ENCODE results near the gene MAPKAPK3.

MAPKAPK3 gene

DNA sequence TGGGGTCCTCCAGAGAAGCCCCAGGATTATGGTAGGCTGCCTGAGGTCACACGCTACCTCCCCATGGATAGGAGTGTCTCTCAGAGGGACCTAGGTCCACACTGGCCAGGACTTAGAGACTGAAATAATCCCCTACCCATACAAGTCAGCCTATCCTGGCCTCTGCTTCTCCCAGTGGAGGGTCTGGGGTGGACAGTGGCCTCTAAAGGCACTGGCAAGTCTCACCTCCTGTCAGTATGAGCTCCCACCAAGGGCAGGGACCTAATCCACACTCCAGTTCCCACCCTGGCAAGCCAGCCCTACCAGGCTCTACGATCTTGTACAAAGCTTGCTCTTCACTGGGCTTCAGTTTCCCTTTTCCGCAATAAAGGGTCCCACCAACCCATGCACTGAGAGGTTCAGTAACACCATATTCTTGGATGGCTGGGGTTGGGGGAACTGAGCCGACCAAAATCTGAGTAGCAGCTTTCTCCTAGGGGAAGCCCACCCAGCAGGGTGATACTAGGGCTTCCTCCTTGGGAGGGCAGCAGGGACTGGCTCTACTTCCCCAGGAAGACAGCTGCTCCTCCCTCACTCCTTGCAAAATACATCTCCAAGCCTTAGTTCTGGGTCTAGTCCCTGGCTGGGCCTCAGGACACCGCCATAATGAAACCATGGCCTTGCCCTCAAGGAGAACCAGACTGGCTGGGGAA lies 7.7 kb upstream of the MAPKAPK3 start:
- peak; percentile 75 for DNase-seq

DNA sequence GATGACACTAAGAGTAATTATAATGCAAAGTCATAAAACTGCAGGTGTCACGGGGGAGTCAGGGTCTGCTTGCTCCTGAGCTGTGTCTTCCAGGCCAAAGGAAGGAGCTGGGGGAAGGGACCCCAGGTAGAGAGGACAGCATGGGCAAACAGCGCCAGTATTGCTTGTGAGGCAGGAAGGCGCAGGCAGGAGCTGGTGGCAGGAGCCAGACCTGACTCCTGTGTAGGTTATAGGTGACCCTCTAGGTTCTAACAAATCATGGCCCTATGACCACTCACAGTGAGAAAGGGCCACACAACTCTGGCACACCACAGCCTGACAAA lies 7.2 kb upstream of the MAPKAPK3 start:
- peak; percentile 77 for DNase-seq

DNA sequence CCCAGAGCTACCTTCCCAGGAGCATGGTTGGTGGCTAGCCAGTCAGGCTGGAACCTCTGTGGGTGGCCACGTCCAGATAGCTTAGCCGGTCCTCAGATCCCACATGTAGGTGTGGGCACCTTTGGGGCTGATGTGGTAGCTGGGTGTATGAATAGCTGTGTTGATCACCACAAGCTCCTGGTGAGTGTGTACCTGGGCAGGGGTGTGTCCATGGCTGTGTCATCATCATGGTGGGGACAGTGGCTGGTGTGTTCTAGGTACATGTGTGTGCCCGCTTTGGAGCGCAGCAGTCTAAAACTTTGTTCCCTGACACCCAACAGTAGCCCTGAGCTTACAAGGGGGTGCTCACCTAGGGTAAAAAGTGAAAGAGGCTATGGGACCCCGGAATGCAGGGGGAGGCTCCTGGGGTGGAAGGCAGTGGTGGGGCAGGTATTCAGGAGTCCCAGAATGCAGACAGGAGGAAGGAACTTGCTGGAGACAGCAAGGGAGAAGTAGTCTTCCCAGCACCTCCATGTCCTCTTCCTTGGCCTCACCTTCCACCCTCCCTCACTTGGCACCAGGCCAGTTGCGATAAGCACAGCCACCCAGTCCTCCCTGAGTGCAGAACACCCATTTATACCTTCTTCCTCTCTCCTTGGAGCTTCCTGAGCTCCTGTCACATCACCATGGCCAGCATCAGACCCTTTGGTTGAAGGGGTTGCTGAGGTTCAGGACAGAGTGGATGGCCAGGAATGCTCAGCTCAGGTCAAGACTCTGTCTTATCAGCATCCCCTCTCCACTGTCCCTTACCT lies 6.6 kb upstream of the MAPKAPK3 start:
- DNase-seq = peak; percentile 80

DNA sequence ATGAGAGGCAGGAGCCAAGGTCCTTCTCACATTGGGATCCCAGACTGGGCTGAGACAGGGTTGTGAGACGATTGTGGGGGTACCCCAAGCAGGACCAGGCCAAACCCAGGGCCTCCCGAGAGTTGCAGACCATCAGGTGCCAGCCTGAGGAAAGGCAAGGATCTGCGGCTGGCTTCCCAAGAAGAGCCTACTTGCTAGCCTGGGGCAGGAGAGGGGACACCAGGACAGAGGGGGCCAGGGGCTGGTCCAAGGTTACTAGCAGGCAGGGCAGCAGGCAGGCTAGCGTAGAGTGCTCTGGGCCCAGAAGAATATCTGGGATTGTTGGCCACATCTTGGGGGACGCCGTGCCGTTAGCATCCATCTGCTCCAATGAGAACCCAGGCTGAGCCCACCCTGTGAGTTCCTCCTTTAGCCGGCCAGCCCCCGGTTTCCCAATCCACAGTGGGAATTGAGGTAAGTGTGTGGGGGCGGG lies 5.9 kb upstream of the MAPKAPK3 start:
- peak; percentile 73 for DNase-seq

DNA sequence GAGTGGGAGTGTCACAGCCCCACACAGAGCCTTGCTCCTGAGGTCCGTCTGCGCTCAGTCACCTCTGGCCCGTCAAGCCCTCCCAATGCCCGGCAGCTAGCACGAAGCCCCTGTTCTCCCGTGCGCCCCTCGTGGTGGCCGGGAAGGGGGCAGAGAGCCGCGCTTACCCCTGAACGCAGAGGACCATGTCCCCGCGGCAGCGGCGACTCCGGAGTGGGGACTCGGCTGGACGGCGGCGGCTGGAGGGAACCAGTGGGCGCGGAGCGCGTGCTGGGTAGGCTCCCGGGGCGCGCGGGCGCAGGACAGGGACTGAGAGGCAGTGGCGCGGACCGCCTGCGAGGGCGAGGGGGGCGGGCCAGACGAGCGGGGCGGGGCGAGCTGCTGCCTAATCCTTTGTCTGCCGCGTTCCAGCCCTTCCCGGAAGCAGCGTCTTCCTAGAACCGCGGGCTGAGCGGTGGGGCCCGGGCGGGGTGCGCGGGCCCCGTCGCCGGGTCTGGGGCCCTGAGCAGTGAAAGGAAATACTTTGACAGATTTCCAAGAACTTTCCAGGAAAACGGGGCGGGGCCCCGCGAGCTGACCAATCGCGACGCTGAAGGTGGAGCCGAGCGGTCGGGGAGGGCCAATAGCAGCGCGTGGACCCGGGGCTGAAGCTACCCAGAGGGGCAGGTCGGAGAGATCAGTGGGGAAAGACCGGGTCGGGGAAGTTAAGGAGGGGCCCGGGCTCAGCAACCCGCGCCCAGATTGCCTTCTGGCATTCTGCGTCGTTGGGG lies 5.3 kb upstream of the MAPKAPK3 start, which contains the start of gene CISH:
TSS of gene CISH (minus strand) at position 311 of the 770 bp plus-strand sequence. CDS start at position 187, 124 bp downstream.
- peak; percentile 99 for DNase-seq

DNA sequence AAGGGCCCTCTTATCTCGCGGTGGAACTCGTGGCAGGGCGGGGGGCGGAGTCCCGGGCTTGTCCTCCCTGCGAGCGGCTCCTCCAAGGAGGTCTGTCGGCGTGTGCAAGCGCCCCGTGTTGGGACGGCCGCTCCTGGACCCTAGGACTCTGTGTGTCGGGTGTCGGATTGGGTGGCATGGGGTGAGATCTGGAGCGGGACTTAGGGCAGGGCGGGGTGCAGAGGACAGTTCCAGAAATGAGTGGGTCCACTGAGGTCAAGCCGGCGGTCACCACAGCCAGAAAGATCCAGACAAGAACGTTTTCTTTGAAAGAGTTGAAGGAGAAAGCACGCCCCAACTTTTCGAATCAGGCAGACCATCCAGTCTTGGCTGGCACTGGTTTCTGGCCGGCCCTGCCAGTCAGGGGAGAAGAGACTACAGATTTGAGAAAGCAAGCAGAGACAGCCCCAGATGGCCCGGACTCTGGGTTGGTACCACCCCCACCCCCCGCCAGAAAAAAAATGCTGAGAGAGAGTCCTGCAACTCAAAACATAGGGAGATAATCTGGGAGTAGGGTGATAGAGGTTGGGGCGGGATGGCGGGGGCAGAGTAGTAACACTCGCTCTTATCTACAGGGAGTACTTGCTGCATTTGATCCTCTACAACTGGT lies 4.6 kb upstream of the MAPKAPK3 start:
- no peak for DNase-seq

DNA sequence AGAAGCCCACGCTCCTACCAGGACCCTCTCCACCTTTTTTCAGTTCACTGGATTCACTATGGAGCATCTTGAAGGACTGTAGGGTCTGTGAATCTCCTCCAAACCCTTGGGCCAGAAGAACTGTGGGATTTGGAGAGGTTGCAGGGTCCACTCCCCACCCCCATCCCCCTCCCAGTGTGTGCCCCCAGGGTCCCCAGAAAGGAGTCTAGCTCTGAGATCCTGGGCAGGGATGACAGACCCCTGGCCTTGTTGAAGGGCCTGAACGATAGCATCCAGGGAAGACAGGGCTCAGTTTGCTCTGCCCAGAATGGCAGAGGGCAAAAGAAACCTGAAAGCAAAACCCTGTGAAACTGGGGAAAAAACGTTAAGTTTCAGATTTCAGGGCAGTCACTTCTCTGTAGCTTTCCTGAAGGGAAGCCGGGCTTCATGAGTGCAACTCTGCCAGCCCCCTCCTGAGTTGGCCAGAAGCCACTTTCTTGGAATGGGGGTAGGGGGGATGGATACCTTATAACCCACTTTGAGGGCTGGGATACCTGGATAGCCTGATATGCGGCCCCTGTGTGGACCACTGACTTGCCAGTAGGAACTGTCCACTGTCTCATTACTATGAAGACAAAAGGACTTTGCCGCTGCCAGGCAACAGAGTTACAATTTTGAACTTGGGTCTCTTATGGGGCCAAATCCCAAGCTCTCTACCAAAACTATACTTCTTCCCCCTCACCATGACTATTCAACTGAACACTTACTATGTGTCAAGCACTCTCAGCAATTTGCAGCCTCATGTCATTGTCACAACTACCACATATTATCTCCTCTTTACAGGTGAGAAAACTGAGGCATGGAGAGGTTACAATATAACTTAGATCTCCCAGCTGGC lies 3.7 kb upstream of the MAPKAPK3 start:
- peak; percentile 70 for DNase-seq

DNA sequence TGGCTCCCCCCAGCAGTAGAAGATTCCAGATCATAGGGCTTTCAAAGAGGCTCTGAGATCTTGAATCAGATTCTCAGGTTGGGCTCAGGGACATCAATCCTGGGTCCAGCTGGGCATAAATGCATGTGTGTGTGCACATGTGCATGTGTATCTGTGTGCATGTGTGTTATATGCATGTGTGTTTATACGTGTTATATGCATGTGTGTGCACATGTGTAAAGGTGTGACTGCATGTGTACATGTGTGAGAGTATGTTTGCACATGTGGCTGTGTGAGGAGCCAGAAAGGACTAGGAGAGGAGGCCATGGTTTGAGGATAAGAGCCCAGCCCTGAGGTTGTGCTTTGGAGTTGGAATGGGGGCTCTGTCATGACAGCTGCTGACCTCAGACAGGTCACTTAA lies 1.8 kb upstream of the MAPKAPK3 start:
- DNase-seq = no peak

DNA sequence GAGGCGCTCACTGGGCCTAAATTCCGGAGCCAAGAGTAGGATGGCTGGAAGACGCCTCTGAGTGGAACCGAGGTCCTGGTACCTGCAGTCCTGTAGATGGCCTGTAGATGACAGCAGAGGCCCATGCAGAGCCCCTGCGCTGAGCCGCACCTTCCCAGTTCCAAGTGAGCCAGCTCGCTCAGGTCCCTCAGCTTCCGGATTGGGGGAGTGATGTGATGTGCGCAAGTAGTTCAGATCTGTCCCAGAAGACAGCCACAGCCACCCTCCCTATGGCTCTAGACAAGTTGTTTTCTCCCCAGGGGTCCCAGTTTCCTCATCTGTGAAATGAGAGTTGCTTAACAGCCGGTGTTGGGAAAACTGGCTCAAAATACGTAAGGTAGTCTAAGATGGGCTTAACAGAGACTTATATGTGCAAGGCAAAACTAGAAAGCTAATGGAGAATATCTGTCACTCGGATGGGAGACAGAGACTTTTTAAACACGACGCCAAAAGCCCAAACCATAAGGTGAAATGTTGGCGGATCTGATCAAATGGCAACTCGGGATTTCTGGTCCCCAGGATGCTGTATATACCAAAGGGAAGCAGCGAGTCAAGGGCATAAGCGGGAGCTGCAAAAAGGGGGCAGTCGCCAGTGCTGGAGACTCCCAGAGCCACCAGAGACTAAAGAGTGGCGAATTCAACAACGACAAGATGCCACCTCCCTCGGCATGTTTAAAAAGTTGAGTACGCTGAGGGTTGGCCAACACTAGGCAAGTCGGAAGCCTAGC lies 765 bp upstream of the MAPKAPK3 start:
- peak; percentile 87 for DNase-seq

DNA sequence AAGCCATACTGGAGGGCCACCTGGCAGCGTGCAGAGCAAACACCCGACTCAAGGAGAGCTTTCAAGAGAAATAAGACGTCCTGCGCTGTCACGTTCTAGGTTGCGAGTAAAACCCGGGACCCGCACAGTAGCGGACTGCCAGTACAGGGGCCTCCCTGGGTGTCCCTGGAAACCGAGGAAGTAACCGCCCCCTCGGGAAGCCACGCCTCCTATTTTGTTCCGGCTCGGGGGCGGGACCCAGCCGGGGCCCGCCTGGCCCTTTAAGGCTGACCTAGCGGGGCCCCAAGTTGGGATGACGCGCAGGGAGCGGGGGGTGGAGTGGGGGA lies 218 bp upstream of the MAPKAPK3 start:
- peak; percentile 97 for DNase-seq

DNA sequence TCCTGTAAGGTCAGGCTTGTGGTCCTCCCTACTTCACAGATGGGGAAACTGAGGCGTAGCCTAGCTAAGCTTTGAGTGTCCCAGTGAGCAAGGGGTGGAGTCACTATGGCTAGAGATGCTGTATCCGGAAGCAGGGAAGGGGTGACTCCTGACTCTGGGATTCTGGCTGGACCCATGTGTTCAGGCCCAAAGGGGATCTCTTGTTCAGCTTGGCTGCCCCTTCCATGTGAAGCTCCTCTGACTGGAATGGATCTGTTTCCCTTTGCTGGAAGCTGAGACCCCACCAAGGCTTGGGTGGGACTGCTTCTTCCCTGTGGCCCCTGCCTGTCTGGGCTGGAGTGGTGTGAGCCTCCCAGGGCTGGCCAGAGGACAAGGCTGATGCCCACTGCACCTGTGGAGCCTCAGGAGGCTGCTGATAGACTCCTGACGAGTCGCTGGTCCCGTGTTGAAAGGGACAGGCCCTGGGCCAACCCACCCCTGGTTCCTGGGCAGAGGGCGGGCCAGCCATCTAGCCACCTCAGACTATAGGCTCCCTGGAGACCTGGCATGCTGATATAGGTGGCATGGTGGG lies 1.0 kb downstream of the MAPKAPK3 start:
- DNase-seq = no peak

DNA sequence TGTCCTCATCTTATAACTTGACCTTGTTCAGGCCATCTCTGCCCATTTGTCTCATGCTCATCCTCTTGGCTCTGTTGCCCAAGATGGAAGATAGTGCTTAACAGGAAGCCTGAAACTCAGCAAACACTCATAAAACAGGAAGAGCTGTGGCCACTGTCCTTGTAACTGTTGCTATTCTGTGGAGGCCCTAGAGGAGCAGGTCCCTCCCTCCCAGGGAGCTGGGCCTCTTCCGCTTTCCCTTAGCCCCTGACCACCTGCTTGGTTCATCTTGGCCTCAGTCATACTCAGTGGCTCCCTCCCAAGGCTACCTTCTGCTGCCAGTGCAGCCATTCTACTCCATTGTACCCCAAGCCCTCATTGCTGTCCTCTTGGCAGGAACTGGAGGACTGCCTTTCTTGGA lies 3.5 kb downstream of the MAPKAPK3 start:
- DNase-seq = no peak

DNA sequence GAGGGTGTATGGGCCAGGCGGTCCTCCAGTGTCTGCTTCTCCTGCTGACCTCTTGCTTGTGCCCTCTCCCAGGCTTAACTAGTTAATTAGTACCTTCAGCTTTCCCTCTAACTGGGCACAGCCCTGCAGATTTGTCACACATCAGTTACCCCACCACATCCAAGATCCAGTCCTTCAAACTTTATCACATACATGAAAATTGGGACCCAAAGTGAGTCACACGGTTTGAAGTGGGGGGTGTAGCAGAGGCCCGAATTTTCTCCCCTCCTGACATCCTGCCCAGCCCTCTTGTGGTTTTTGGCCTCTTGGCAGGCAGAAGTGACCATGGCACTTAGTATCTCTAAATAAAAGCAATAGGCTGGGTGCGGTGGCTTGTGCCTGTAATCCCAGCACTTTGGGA lies 3.9 kb downstream of the MAPKAPK3 start:
- no peak for DNase-seq

DNA sequence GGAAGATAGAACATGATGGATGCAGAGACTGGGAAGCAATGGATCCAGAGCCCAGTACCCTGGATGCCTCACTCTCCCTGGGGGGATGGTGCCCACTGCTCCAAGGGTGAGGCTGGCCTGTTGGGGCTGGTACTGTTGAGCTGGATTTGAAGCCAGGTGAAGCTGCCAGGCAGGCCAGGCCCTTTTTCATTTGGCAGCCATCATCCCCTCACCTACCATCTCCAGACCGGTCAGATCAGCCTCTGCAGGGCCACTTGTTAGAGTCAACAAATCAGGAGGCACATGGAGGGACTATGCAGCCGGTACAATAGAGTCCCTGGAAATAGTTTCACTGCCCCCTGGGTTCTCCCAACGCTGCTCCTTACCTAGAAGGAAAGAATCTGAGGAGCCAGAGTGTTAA lies 5.9 kb downstream of the MAPKAPK3 start:
- DNase-seq = no peak

DNA sequence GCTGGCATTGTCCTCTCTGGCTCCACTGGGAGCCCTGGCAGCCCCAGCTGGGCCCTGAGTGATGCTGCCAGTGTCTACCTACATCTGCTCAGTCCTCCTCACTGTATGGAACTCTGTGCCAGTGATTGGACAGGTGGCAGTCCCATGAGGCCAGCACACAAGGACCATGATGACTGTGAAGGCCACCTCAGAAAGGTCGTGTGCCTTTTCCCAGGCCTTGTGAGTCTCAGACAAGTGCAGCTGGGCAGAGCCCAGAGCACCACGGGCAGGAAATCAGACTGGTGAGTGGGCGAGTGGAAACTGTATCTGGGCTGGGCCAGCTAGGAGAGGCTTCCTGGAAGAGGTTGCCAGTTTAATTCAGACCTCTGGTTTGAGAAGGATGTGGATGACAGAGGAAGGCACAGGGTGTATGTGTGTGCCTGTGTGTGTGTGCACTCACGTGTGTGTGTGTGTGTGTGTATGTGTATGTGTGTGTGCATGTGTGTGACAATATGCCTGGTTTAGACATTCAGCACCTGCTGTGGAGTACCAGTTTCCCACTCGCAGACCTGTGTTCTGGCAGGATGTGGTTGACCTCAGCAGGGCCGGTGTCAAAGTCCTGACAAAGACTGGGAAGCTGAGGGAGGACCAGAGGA lies 7.0 kb downstream of the MAPKAPK3 start:
- DNase-seq = peak; percentile 83

DNA sequence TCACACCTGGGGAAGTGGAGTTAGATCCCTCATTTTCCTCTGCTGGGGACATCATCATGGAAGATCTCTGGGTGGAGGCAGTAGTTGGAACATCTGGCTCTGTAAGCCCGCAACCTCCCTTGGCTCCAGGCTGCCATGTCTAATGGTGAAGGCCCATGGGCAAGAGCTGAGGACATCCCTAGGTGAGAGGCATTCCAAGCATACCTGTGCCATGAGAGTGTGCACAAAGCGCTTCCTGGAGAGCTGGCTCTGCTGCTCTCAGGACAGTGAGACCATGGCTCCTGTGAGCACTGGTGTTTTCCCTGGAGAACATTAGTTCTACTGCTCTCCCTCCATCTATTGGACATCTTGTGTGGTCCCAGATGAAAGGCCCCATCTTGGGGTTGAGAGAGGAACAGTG lies 7.7 kb downstream of the MAPKAPK3 start:
- no peak for DNase-seq

DNA sequence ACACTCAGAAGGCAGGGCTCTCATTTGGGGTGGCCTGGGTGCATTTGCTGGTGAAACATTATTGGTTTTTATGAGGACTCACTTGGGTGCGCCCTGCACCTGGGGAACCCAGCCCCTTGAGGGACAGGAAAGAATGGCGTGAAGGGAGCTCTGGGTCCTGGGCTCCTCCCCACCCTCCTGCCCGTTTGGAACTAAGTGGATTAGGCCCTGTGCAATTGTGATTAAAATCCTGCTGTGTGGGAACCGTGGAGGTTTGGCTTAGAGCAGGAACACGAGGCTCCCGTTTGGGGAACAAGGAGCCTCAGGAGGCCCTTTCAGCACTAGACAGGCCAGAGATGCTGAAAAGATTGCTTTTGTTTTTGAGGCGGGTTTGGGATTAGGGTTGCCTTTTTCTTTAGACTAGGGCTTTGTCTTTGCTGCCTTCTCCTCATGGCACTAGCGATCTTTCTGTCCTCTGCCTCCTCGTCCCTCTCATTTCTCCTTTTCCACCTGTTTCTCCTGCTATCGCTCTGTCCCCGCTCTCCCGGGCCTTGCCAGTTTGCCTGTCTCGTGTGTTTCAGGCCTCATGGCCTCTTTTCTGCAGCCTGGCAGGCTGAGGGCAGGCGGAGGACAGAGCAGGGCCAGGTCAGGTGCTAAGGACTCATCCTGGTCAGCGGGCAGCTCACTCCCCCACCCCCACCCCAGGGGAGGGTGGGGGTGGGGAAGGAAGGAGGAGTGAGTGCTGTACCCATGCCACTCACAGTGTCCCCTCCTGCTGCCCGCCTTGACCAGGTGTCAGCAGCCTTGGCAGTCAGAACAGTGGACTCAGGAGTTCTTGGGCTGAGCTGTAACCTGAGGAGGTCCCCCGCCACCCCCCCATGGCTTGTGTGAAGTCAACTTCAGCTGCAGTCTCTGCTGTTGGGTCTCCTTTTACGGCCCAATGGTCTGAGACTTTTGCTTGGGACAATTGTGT lies 8.6 kb downstream of the MAPKAPK3 start:
- DNase-seq = no peak

DNA sequence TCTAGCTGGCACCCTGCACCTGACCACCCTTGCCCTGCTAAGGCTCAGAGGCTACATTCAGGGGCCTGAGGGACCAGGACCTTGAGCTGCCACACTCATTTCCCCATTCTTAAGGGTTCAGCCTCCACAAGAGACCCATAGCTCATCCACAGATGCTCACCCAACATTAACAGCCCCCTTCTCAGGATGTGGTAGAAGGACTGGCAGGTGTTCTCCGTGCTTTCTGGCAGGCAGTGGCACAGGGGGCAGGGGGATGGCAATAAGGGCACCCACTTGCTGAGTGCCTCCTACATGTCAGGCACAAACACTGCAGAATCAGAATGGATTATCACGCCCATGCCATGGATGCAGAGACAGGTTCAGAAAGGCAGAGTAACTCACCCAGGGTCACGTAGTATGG lies 9.4 kb downstream of the MAPKAPK3 start:
- DNase-seq = no peak

DNA sequence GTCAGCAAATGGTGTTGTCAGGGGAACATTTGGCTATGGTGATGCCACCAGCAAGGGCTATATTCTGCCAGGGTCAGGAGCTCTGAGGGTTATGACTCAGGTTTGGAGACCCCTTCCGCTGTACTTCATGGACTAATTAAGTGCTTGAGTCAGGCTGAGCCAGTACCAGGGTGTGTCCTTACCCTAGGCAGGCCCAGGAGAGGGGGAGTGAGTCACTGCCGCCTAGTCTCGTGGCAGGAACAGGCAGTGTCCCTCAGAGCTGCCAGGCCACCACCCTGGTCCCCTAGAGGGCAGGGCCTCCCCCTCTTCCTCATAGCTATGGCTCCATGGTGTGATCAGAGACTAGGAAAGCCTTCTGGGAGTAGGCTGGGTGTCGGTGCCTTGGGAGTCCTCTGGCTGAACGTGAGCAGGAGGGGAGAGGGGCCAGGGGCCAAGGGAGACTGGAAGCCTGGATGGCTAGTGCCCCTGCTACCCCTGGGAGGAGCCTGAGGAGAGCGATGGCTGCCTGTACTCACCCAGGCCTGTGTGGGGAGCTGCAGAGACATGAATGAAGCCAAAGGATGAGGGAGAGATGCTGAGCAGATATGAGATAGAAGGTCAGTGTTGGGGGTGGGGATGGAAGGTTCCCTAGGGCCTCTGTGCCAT lies 10.6 kb downstream of the MAPKAPK3 start:
- DNase-seq = no peak
